ENCODE data around the gene ANKH.
"Not testable (repeated sequence)": the region's sequence is repeated elsewhere in the genome, so short reads cannot be mapped to it uniquely, and the experiment has no call there.

The ANKH gene

DNA sequence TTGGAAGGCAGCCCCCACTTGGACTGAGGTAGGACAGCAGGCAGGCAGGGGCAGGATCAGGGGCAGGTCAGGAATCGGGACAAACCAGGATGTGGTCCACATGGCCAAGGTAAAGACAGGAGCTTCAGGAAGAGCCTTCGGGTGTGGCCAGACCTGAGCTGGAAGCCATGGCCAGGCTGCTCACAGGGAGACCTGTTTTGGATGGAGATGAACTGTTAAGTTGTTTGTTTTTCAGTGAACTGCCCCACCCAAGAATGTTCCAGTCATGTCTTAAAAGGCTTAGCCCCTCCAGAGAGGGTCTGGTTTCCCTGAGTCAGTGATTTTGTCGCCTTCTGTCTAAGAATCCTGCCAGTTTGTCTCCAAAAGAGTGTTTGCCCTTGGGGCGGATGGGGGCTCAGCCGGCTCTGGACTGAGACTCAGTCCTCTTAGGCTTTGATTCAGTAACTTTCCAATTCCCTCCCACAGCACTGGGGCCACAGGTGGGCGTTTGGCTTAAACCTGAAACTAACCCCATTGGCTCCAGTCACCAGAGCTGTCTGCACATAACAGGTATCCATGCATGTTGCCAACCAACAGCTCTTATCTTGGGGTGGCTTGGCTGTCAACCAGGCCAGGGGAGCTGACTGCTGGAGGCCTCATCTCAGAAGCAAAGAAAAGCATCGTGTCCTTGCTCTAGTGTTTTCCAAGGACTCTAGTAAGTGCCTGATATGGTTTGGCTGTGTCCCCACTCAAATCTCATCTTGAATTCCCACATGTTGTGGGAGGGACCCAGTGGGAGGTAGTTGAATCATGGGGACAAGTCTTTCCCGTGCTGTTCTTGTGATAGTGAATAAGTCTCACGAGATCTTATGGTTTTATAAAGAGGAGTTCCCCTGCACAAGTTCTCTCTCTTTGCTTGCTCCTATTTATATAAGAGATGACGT is 11.3 kb upstream of the ANKH start:
- no peak for DNase-seq (ENCODE audit: low read depth)

- DNase-seq (ENCODE audit: low read depth): no peak
Observed at GRCh38 chr5:14881826-14882225, 10.2 kb upstream of the ANKH start.

DNA sequence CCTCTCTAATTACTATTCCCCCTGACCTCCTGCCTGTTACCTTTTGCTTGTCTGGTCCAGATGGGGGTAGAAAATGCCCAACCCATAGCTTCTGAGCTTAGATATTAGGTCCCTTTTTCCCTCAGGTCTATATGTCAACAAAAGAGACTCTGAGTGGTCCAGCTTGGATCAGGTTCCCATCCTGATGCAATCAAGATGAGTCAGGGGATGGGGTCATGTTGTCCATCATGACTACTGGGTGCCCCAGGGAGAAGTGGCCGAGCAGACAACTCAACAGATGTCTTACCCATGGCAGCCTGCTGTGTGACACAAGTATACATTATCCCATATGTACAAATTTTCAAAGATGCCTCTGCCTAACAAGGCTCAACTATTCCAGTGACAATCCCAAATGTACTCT is 9.1 kb upstream of the ANKH start:
- DNase-seq (ENCODE audit: low read depth): no peak

- no peak for DNase-seq (ENCODE audit: low read depth)
Observed at GRCh38 chr5:14879937-14880589, 8.5 kb upstream of the ANKH start.

DNA sequence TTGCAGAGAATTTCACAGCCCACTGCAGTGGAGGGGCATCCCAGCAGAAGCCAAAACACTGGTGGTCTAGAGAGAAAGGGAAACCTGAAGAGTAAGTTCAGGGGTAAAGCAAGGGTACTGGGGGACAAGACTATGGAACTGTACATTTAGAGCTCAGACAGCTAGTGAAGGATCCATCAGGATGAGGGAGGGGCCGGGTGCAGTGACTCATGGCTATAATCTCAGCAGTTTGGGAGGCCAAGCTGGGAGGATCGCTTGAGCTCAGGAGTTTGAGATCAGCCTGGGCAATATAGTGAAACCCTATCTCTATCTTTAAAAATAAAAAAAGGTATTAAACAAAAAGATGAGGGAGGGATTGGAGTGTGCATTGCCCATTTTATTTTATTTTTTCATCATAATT is 7.8 kb upstream of the ANKH start:
- no peak for DNase-seq (ENCODE audit: low read depth)

GRCh38 chr5:14878192-14878591 is 6.6 kb upstream of the ANKH start:
- not testable (repeated sequence) for DNase-seq (ENCODE audit: low read depth)

GRCh38 chr5:14876095-14876494 is 4.5 kb upstream of the ANKH start:
- DNase-seq (ENCODE audit: low read depth): no peak

- DNase-seq (ENCODE audit: low read depth): no peak
Observed at GRCh38 chr5:14873790-14874189, 2.2 kb upstream of the ANKH start.

- DNase-seq (ENCODE audit: low read depth): no peak
Observed at GRCh38 chr5:14873093-14873492, 1.5 kb upstream of the ANKH start.

DNA sequence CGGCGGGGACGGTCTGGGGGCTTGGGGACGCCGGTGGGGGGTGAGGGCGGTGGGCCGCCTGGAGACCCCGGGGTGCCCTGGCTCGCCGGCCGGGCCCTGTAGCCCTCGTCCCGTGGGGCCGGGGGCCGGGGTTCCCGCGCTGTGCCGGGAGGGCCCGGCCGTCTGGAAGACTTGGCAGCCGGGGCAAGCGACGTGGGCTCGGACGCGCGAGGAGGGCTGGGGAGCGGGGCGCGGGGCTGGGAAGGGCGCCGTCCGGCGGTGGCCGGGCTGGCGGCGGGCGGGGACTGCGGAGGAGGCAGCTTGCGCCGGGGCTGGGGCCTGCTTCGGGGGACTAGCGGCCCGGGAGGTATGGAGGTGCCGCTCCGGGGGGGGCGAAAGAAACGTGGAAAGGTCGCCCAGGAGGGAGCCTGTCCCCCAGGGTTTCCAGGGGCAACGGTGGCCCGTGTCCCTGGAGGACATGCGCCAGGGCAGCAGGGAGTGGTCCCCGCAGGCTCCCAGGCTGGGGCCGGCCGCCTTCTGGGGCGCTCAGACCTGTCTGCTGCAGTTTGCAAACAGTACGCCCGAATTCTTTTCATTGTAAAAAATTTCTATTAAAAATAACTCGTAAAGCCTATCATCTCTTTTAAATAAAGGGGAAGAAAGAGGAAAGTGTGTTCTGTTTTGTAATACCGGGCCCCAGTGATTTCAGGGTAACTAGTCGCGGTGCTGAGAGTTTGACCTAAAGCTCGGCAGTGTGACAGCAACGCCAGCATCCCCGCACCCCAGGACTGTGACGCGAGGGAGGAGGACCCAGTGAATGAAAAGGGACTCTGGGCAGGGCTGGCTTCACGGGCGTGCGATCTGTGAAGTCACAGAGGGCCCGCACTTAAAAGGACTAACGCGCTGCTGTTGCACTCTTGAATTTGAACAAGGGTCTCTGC is 752 bp upstream of the ANKH start:
- peak; percentile 19 for DNase-seq (ENCODE audit: low read depth)

DNA sequence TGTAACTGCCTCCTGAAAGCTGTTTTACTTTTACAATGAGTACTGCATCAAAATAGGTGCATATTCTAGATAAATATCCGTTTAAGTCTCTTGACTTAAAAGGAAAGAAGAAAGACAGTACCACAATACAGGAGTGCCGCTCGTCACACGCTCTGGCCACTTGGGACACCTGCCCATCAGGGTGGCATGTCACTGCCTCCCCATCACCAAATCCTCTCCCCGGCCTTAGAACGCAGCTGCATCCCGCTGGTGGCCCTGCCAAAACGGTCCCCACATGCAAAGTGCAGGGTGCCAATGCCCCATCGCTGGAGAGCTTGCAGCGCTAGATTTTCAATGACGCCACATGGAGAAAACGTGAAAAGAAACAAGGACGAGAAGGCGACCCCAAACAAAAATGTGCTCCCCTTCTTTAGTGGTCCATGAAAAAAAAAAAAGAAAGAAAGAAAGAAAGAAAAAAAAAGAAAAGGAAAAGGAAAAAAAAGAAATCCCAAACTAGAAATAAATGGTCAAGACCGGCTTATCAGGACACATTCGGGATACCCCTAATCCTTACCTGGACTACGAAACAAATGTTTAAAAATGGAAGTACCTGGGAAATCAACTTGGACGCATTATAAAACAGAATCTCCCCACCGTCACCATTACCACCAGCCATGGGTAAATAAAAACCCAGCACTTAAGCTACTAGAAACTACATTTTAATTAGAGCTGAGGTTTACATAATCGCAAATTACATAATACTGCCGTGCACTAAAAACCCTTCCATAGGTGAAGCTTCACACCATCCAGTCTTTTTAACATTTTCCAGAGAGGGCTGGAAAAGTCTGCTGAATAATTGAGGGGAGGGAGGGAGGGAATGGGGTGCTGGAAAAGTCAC is 1.0 kb downstream of the ANKH start:
- DNase-seq (ENCODE audit: low read depth): peak; percentile 9

GRCh38 chr5:14869668-14870164 is 1.9 kb downstream of the ANKH start:
- no peak for DNase-seq (ENCODE audit: low read depth)

DNA sequence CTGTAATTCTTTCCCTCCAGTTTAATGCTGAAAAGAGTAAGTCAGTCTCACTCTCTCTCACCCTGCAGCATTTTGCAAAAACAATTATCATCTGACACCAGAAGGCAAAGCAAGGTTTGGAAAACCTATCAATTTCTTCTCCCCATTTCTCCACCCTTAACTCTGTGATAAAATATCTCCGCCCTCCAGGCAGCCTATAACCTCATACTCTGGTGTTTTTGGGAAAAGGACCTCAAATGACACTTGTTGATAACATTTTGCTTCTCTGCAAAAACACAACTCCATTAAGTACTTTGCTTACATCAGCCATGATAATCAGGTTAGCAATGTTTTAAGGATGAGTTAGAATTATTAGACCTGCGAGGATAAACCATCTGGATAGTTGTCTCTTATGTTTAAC is 2.3 kb downstream of the ANKH start:
- no peak for DNase-seq (ENCODE audit: low read depth)

DNA sequence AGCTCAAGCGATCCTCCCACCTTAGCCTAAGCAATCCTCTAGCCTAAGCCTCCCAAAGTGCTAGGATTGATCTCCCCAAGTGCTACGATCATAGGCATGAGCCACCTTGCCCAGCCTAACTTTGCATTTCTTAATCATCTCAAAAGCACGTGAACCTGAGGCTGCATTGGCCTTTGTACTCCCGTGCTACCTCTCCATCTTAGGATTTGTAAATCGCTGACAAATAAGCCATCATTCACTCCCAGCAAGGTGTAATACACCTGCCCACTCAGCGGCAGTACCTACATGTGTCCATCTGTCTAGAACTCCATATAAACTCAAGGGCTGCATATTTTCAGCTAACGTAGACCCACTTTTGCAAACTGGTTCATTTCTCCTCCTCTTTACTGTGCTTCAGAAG is 2.8 kb downstream of the ANKH start:
- DNase-seq (ENCODE audit: low read depth): no peak

- DNase-seq (ENCODE audit: low read depth): no peak
Observed at GRCh38 chr5:14864181-14864812, 7.3 kb downstream of the ANKH start.

DNA sequence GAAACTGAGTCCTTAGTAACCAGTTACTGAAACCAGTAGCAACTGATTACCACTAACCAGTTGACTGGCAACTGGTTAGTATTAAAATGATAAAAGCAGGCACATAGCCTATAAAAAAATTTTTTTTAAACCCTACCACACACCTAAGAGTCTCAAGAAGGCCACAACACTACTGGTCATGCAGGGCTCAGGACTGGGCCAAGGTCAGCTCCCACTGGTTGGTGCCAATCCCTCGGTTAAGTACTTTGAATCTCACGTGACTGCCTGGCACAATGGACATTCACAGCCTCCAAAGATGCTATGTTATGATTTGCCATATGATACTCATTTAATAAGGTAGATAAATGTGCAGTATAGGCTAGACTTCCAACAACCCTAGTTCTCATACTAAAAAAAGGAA is 8.5 kb downstream of the ANKH start:
- no peak for DNase-seq (ENCODE audit: low read depth)

DNA sequence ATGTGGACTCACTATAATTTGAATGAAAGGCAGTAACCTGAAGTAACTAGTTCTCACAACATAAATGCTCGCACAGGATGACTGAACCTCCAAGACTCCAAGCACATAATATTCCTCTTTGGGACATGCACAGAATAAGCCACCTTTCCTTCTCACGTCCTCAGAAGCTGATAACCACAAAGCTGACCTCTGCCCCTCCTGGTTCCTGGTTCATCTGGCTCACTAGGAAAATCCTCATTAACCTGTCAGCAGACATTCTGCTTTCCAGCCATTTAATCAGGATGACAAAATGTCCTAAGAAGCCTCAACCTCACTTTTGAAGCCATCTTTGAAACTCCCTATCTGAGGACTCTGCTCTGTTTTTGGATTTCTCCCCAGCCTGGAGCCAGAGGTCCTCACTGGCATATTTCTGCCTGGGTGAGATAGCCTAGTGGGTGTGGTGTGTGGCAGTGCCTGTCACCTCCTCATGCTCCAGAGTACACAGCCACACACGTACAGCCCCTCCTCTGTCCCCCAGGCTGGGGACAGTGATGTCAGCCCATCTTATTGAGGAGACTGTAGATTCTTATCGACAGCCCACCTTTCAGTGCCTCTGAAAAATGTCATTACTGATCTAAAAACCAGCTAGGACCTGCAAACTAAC is 10.3 kb downstream of the ANKH start:
- no peak for DNase-seq (ENCODE audit: low read depth)

DNA sequence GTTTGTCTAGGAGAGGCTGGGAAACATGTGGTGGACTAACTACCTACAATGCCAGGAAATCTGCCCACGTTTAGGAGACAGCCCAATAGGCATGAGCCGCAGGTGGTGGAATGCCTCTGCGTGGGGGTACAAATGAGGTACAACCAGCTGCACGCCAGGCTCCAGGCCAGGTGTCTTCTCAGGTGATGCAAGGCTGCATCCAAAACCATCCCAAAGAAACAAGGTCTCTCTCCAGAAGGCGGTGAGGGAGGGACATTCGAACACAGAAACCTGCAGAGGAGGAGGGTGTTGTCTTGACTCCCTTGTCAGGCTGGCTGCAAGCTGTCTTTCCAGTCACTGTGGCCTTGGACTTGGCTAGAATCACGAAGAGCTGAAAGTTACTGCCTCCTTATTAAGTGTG is 11.6 kb downstream of the ANKH start:
- DNase-seq (ENCODE audit: low read depth): no peak

DNA sequence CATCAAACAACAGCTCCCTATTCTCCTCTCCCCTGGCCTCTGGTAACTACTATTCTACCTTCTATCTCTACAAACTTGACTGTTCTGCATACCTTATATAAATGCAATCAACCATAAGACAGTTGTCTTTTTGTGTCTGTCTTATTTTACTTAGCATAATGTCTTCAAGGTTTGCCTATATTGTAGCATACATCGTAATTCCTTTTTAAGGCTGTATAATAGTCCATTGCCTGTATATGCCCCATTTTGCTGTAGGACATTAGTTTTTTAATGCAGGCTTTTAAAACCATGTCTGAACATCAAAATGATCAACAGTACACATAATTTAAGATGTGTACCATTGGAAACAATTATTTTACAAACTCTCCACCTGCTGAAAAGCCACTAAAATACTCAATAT is 12.4 kb downstream of the ANKH start:
- no peak for DNase-seq (ENCODE audit: low read depth)

DNA sequence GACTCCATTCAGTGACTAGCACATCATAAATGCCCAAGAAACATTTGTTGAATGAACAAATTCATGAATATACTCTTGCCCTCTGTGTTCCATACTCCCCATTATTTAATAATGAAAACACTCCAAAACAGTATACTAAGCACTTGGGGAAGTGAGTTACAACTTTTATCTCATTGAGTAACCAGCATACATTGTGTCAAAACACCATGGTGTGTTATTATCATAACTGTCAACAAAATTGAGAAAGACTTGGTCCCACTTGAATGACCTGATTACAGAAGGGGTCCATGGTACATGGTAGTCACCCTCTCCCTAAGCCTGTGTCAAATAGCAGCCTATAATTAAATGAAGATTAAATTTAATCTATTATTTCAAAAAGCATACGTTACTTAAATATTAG is 16.2 kb downstream of the ANKH start:
- DNase-seq (ENCODE audit: low read depth): no peak

Measured in stimulated activated CD8-positive, alpha-beta memory T cell treated with anti-CD3 and anti-CD28 coated beads, Interleukin-15, amount 100 ng/mL, for 24 hours (primary cell).